VCaP (cell line): Measurements from ENCODE around the gene IL25.

Source experiments
- H3K27ac ChIP-seq: fragments of 450-650 bp; 2 replicates; pipeline ENCODE4 v1.5.1; 2017
- TF ChIP-seq, protein P1 (sequence below): fragments of 450-650 bp; conservative IDR thresholded peaks from 2 replicates; pipeline ENCODE4 v1.5.1; 2017; ENCODE audit warnings: mild to moderate bottlenecking, moderate library complexity

The IL25 gene

GRCh38 chr14:23409966-23410635, 37.5 kb downstream of the IL25 start:
- TF ChIP-seq, protein P1, sequence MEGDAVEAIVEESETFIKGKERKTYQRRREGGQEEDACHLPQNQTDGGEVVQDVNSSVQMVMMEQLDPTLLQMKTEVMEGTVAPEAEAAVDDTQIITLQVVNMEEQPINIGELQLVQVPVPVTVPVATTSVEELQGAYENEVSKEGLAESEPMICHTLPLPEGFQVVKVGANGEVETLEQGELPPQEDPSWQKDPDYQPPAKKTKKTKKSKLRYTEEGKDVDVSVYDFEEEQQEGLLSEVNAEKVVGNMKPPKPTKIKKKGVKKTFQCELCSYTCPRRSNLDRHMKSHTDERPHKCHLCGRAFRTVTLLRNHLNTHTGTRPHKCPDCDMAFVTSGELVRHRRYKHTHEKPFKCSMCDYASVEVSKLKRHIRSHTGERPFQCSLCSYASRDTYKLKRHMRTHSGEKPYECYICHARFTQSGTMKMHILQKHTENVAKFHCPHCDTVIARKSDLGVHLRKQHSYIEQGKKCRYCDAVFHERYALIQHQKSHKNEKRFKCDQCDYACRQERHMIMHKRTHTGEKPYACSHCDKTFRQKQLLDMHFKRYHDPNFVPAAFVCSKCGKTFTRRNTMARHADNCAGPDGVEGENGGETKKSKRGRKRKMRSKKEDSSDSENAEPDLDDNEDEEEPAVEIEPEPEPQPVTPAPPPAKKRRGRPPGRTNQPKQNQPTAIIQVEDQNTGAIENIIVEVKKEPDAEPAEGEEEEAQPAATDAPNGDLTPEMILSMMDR, result no peak
- no peak overlapping the region for H3K27ac ChIP-seq

DNA sequence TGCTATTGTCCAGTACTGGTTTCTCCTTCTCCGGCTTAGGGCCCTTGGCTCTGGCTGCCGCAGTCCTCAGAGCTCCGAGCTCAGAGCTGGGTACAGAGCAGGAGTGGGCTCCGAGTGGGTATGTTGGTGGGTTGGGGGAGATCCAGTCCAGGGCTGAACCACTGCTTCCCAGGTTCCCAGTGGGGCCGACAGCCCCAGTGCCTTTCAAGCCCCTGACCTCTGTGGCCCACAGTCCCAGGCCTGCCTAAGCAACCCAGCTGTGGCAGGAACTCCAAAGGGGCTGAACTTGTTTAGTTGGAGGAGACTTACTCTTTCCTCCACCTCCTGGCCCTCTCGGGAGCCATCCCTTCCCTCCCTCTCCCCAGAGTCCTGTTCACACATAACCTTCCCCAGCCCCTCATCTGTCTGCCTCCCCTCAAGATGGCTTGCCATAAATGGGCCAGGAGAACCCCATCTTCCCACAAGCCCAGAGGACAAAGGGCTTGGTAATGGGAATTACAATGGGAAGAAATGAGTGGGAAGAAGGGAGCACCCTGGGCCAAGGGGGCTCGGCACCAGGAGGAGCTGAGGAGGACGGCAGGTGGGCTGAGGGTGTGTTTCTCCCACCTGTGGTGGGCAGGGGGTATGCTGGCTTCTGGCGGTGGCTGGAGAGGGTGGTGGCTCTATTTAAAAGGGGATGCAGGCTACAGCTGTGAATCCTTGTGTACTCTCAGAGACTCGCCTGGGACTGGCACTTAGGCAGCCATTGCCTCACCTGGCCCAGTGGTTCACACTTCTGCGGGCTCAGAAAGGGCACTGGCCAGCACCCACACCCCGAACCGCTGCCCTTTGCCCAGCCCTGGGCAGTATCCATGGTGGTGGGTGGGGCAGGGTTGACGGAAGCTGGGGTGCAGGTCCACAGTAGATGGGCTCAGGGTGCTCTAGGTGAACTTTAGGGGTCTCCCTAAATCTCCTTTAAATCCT, 39.2 kb downstream of the IL25 start:
- H3K27ac ChIP-seq, result no peak overlapping the region
- TF ChIP-seq, protein P1, result no peak

- no peak overlapping the region for H3K27ac ChIP-seq
- TF ChIP-seq, protein P1, result no peak
These were observed 41.1 kb downstream of the IL25 start for GRCh38 chr14:23413681-23414080.

DNA sequence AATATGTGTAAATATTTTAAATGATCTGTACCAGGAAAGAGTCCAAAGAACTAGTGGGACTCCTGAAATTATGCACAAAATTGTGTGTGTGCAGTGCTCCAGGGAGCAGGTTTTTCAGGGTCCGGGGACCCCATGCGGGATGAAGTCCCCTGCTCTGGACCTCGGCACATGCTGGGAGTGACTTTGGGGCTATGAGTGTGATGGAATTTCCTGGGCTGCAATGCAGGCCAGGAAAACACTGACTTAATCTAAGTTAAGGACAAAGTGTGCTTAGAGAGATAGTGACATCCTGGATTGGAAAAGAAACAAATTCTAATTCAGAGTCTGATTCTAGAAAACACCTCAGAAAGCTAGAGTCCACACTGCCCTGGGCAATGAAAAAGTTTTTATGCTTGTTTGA, 41.6 kb downstream of the IL25 start:
- TF ChIP-seq, protein P1, result no peak

DNA sequence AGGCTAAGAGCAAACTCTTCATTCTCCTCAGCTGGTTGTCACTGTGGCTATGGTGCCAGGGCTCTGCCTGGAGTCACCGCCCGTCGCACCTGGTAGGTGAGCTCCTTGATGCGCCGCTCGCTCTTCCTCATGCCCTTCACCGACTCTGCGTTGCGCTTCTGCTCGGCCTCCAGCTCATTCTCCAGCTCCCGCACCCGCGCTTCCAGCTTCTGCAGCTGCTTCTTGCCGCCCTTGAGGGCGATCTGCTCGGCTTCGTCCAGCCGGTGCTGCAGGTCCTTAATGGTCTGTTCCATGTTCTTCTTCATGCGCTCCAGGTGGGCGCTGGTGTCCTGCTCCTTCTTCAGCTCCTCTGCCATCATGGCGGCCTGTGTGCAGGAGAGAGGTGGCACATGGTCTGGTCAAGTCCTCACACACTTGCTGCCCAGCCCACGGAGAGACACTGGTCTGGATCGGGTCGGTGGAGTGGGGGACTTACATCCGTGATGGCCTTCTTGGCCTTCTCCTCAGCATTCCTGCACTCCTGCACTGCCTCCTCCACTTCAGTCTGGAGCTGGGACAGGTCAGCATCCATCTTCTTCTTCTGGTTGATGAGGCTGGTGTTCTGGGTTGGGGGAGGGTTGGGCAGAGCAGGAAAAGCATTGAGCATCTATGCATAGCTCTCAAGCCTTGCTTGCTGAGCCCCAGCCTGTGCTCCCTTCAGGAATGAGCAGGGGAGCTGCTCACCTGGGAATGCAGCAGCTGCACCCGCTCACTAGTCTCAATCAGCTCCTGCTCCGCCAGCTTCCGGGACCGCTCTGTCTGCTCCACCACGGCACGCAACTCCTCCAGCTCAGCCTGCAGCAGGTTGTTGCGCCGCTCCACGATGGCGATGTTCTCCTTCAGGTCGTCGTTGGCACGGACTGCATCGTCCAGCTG, 42.6 kb downstream of the IL25 start:
- TF ChIP-seq, protein P1, result no peak
- no peak overlapping the region for H3K27ac ChIP-seq

More for the DNA sequence above, 41.6 kb downstream of the IL25 start:
- H3K27ac ChIP-seq, result no peak overlapping the region

DNA sequence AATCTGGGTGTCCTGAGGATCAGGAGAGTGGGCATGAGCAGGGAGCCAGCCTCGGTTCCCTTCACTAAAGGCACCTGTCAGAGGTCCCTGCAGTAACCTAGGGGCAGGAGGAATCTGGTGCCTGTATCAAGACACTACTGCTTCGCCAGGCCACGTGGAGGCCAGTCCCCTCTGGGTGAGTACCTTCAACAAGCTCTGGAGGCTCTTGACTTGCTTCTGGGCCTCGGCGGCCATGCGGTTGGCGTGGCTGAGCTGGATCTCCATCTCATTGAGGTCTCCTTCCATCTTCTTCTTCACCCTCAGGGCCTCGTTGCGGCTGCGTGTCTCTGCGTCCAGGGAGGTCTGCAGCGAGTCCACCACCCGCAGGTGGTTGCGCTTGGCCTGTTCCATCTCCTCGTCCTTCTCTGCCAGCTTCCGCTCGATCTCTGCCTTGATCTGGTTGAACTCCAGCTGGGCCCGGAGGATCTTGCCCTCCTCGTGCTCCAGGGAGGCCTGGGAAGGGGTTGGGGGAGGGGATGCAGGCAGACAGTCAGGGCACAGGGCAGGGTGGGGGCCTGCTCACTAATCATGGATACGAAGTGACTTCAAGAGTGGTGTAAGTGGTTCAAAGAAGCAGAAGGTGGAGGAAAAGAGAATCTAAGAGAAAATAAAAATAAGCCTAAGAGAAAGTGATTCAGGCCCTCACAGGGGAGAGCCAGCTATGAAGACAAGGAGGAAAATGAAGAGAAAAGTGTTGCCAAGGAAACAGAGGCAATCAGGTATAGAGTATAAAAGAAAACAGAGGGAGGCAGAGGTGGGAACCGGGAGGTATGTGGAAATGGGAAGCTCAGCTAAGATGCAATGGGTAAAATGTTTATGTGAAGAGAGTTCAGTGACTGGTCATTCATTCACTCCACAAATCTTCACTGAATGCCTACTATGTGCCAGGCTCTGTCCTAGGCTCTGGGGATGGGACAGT, 43.5 kb downstream of the IL25 start:
- TF ChIP-seq, protein P1, result no peak
- H3K27ac ChIP-seq, result no peak overlapping the region
